ENCODE results near the gene CAPN15. TPM values are rescaled to one million over a fixed set of nuclear protein-coding genes. Genes with fewer than 3 reads are reported as not detected.

CAPN15 gene
- total RNA-seq, 1 donor from 2014 or later, result 60.3 TPM

DNA sequence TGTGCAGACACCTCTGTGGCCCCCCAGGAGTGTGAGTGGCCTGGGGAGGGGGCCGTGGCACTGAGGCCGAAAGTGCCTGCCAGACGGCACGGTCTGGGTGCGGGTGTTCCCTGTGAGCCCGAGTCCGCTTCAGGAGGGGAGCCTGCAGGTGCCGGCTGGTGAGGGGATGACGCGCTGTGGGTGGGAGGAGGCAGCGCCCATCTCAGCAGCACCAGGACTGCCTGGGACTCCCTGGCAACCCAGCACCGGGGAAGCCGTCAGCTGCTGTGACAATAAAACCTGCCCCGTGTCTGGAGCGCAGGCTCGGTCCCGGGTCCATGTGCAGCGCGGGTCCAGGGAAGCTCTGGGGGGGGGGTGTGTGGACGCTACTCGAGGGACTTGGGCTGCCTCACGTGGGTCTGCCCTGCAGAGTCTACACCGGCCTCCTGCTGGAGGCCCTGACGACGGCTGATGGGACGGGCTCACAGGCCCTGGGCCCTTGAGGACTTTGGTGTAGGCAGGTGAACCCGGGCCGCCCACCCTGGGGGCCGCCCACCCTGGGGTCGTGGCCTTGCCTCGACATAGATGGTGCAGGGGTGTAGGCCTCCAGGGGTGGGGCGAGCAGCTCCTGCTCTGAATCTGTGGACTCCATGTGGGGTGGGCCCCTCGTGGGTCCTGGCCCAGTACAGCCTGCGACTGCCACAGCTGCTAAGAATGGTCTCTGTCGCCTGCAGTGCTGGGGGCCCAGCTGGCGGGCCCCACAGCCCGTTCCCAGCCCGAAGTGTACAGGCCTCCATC lies 56.5 kb downstream of the CAPN15 start:
- Mint-ChIP-seq H3K9me3 (no peaks in the 10 kb centered on the region), H3K36me3 (ENCODE audit: low read depth) (no peaks in the 10 kb centered on the region), H3K27me3 (ENCODE audit: low read depth) (peaks cover 20% of the 10 kb centered on the region), H3K27ac (ENCODE audit: unreplicated experiment) (no peak overlapping the region), H3K4me3 (peak overlapping the region; percentile 23), H3K4me1 (peaks cover 9% of the 10 kb centered on the region)
- TF ChIP-seq, protein P1, sequence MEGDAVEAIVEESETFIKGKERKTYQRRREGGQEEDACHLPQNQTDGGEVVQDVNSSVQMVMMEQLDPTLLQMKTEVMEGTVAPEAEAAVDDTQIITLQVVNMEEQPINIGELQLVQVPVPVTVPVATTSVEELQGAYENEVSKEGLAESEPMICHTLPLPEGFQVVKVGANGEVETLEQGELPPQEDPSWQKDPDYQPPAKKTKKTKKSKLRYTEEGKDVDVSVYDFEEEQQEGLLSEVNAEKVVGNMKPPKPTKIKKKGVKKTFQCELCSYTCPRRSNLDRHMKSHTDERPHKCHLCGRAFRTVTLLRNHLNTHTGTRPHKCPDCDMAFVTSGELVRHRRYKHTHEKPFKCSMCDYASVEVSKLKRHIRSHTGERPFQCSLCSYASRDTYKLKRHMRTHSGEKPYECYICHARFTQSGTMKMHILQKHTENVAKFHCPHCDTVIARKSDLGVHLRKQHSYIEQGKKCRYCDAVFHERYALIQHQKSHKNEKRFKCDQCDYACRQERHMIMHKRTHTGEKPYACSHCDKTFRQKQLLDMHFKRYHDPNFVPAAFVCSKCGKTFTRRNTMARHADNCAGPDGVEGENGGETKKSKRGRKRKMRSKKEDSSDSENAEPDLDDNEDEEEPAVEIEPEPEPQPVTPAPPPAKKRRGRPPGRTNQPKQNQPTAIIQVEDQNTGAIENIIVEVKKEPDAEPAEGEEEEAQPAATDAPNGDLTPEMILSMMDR (conservative IDR thresholded peaks at IDR 0.05), result no peak
- DNase-seq (ENCODE audit: low read depth, low spot score), result no peak

DNA sequence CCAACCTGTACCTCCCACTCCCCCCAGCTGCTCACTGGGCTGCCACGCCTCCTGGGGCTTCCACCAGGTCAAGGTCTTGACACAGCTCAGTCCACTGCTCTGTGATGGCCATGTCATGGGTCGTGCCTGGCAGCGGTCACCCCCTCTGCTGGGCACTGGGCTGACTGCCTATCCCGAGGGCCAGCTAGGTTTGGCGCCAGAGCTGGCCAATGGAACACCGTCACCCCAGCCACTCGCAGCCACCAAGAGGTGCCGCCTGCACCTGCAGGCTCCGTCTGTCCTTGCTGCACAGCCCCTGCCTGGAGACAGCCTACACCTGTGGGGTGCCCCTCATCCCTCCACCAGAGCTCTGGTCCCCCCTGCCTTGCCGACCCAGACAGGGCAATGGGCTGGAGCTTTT lies 57.8 kb downstream of the CAPN15 start:
- Mint-ChIP-seq H3K27ac (ENCODE audit: unreplicated experiment) (no peak overlapping the region), H3K4me1 (peaks cover 13% of the 10 kb centered on the region), H3K27me3 (ENCODE audit: low read depth) (peaks cover 27% of the 10 kb centered on the region), H3K9me3 (no peaks in the 10 kb centered on the region), H3K4me3 (peak overlapping the region; percentile 78), H3K36me3 (ENCODE audit: low read depth) (peaks cover 2% of the 10 kb centered on the region)
- no peak for DNase-seq (ENCODE audit: low read depth, low spot score)
- TF ChIP-seq, protein P1 (conservative IDR thresholded peaks at IDR 0.05), result no peak

DNA sequence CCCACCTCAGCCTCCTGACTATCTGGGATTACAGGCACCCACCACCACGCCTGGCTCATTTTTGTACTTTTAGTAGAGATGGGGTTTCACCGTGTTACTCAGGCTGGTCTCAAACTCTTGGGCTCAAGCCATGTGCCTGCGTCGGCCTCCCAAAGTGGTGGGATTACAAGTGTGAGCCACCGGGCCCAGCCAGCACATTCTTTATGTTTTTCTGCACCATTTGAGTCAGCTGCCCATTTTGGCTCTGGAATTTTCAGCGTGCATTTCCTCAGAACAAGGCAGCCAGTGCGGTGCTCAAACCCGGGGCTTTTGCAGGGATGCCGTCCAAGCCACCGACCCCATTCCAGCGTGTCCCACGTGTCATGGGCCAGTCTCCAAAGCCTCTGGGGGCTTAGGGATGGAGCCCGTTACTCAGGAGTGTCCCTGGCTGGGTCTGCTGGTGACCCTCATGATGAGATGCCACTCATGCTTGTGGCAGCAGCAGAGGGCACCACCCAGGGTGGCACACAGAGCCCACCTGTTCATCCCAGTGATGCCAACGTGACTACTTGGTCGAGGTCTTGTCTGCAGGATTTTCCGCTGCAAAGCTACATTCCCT lies 58.6 kb downstream of the CAPN15 start:
- H3K4me1 Mint-ChIP-seq, result peaks cover 21% of the 10 kb centered on the region
- peaks cover 7% of the 10 kb centered on the region for H3K36me3 Mint-ChIP-seq (ENCODE audit: low read depth)
- H3K27me3 Mint-ChIP-seq (ENCODE audit: low read depth), result peaks cover 33% of the 10 kb centered on the region
- no peak overlapping the region for H3K27ac Mint-ChIP-seq (ENCODE audit: unreplicated experiment)
- no peak for DNase-seq (ENCODE audit: low read depth, low spot score)
- TF ChIP-seq, protein P1 (conservative IDR thresholded peaks at IDR 0.05), result no peak
- no peaks in the 10 kb centered on the region for H3K9me3 Mint-ChIP-seq
- peak overlapping the region; percentile 78 for H3K4me3 Mint-ChIP-seq

DNA sequence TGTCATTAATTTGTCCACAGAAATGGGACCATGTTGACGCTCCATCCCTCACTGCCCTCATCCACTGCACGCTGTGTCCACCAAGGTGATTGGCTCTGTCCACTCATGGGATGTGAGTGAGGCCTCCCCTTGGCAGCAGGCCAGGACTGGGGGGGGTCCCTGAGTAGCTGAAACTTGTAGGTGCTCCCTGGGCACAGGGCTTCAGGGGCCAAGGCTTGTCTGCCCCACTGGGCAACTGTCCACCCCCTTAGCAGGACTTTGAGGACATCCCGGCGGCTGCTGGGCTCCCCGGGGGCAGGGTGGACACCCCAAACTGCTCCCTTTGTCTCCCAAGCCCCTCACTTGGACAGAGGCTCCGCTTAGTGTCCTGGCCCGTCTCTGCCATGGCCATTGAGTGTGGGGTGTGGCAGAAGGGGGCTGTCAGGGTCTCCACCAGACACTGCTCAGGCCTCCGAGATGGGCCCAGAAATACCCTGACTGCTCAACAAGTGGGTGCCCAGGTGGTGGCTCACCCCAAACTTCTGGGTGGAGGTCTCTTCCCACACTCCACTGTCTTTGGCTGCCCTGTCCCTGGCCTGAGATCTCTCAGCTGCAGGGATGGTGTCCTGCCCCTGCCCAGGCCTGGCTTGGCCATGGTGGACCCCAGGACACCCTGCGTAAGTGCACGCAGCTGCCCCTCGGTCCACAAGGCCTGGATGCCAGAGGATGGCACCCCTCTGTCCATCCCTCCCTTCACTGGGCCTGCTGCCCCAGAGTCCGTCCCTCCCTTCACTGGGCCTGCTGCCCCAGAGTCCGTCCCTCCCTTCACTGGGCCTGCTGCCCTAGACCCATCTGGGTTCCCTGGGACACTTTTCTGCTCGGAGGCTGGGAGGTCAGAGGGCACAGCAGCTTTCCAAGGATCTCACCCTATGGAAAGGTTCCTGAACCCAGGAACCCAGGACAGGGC lies 59.4 kb downstream of the CAPN15 start:
- peak overlapping the region; percentile 97 for H3K4me3 Mint-ChIP-seq
- H3K36me3 Mint-ChIP-seq (ENCODE audit: low read depth), result peaks cover 7% of the 10 kb centered on the region
- H3K27me3 Mint-ChIP-seq (ENCODE audit: low read depth), result peaks cover 34% of the 10 kb centered on the region
- peaks cover 23% of the 10 kb centered on the region for H3K4me1 Mint-ChIP-seq
- DNase-seq (ENCODE audit: low read depth, low spot score), result no peak
- peak overlapping the region; percentile 71 for H3K27ac Mint-ChIP-seq (ENCODE audit: unreplicated experiment)
- TF ChIP-seq, protein P1 (conservative IDR thresholded peaks at IDR 0.05), result no peak
- no peaks in the 10 kb centered on the region for H3K9me3 Mint-ChIP-seq

DNA sequence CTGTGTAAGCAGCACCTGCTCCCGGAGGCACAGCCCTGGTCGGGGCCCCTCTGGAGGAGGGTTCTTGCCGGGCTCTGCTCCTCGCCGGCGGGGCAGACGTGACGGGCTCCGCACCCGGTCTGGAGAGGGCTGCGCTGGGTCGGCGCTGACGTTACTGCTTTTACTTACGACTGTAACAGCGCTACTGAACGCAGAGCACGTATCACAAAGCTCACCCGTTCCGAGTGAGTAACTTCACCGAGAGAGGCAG lies 61.1 kb downstream of the CAPN15 start:
- Mint-ChIP-seq H3K27ac (ENCODE audit: unreplicated experiment) (peak overlapping the region; percentile 99), H3K36me3 (ENCODE audit: low read depth) (peaks cover 7% of the 10 kb centered on the region), H3K9me3 (no peaks in the 10 kb centered on the region), H3K4me3 (peak overlapping the region; percentile 97), H3K4me1 (peaks cover 25% of the 10 kb centered on the region), H3K27me3 (ENCODE audit: low read depth) (peaks cover 34% of the 10 kb centered on the region)
- DNase-seq (ENCODE audit: low read depth, low spot score), result peak; percentile 48
- TF ChIP-seq, protein P1 (conservative IDR thresholded peaks at IDR 0.05), result no peak

All from neural crest cell (in vitro differentiated cells).